ENCODE data around the gene STING1.
"Not testable (repeated sequence)": the region's sequence is repeated elsewhere in the genome, so short reads cannot be mapped to it uniquely, and the experiment has no call there.

- TF ChIP-seq CTCF, EZH2phosphoT487 (IDR thresholded peaks at IDR 0.05): not testable (repeated sequence)
Measured at GRCh38 chr5:139440416-139440815, 42.1 kb downstream of the STING1 start.
